Measurements from ENCODE around the gene IL6ST.

DNA sequence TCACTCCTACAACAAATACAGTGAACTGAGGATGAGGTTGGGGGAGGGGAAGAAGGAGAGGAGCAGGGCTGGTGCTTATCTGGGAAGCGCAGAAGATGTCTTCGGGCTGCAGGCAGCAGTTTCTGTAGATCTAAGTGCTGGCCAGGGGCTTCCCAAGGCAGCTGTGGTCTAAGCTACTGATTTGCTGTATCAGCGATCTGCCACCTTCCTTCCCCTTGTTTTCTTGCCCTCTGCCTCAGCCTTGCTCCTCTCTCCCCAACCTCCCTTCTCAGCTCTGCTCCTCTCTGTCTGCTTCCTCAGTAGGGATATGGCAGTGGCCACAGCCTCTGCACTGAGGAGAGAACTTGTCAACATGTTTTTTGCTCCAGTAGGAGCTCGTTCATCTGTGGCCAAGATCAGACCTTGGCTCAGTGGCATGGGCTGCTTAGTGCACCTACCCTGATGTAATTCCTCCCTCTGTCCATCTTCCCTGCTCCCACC, 42.8 kb upstream of the IL6ST start:
- TF ChIP-seq, protein P1, sequence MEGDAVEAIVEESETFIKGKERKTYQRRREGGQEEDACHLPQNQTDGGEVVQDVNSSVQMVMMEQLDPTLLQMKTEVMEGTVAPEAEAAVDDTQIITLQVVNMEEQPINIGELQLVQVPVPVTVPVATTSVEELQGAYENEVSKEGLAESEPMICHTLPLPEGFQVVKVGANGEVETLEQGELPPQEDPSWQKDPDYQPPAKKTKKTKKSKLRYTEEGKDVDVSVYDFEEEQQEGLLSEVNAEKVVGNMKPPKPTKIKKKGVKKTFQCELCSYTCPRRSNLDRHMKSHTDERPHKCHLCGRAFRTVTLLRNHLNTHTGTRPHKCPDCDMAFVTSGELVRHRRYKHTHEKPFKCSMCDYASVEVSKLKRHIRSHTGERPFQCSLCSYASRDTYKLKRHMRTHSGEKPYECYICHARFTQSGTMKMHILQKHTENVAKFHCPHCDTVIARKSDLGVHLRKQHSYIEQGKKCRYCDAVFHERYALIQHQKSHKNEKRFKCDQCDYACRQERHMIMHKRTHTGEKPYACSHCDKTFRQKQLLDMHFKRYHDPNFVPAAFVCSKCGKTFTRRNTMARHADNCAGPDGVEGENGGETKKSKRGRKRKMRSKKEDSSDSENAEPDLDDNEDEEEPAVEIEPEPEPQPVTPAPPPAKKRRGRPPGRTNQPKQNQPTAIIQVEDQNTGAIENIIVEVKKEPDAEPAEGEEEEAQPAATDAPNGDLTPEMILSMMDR (conservative IDR thresholded peaks at IDR 0.05; ENCODE audit: low read length), result no peak
- no peak for TF ChIP-seq EZH2phosphoT487 (IDR thresholded peaks at IDR 0.05; ENCODE audit: borderline replicate concordance)

All from Loucy (cell line).